IMR-90 (cell line): Measurements from ENCODE around the gene JADE2. TPM values are rescaled to one million over a fixed set of nuclear protein-coding genes. Genes with fewer than 3 reads are reported as not detected.

Experiments
- ATAC-seq: fragments of 200-7000 bp; cut with Tn5 transposase; 2 replicates; pipeline ENCODE4 v1.9.1; 2020; ENCODE audit warnings: low read depth, mild to moderate bottlenecking, moderate library complexity
- BruUV-seq: library from RNA; stranded (reverse); fragments of 400-500 nt; replicated peaks from 2 replicates; lab custom pipeline; 2021; lab: Mats Ljungman, UMichigan
- CTCF ChIA-PET: fragments of 300-600 bp; formaldehyde crosslinking; extraction: SDS; loops from one replicate; lab custom pipeline; 2021; ENCODE audit warnings: antibody characterized with exemption; lab: Yijun Ruan, JAX
- POLR2A ChIA-PET: fragments of 300-600 bp; sonication (Branson Sonifier 250); formaldehyde crosslinking; loops from one replicate; lab custom pipeline; 2022; ENCODE audit warnings: antibody characterized with exemption; ENCODE audit not compliant: unreplicated experiment; lab: Charles Lee
- DNase-seq: peaks from one replicate; pipeline ENCODE4 v3.0.0; 2013
- H2AFZ ChIP-seq: replicated peaks from 2 replicates; pipeline ENCODE3; 2013; ENCODE audit warnings: low read length, mild to moderate bottlenecking; ENCODE audit not compliant: poor library complexity
- H2AK5ac ChIP-seq: 2 replicates; pipeline ENCODE4 v1.6.1; 2013; ENCODE audit warnings: low read depth, low read length, inconsistent platforms
- H2AK9ac ChIP-seq: replicated peaks from 2 replicates; pipeline ENCODE3; 2013; ENCODE audit warnings: mild to moderate bottlenecking, low read depth, low read length, moderate library complexity; ENCODE audit not compliant: poor library complexity
- H2BK120ac ChIP-seq: 2 replicates; pipeline ENCODE4 v1.6.1; 2013; ENCODE audit warnings: low read depth, low read length, inconsistent platforms
- H2BK15ac ChIP-seq: 3 replicates; pipeline ENCODE4 v1.6.1; 2013; ENCODE audit warnings: low read depth, low read length, inconsistent platforms
- H2BK20ac ChIP-seq: 2 replicates; pipeline ENCODE4 v1.6.1; 2013; ENCODE audit warnings: low read depth, mild to moderate bottlenecking, inconsistent platforms, low read length, moderate library complexity
- H2BK5ac ChIP-seq: 2 replicates; pipeline ENCODE4 v1.6.1; 2013; ENCODE audit warnings: mild to moderate bottlenecking, low read depth, low read length, inconsistent platforms; ENCODE audit not compliant: poor library complexity, severe bottlenecking
- H3K14ac ChIP-seq: replicated peaks from 2 replicates; pipeline ENCODE4 v1.6.1; 2013; ENCODE audit warnings: low read depth, low read length, inconsistent platforms
- H3K18ac ChIP-seq: 2 replicates; pipeline ENCODE4 v1.6.1; 2013; ENCODE audit warnings: low read depth, low read length, control low read depth
- H3K23ac ChIP-seq: 2 replicates; pipeline ENCODE4 v1.6.1; 2013; ENCODE audit warnings: low read depth, low read length, inconsistent platforms
- H3K27ac ChIP-seq: 2 replicates; pipeline ENCODE4 v1.5.1; 2013; ENCODE audit warnings: mild to moderate bottlenecking, control low read depth, low read length; ENCODE audit not compliant: insufficient read depth
- H3K27me3 ChIP-seq: 2 replicates; pipeline ENCODE4 v1.6.1; 2013; ENCODE audit warnings: low read length; ENCODE audit not compliant: control insufficient read depth, insufficient read depth
- H3K36me3 ChIP-seq: 2 replicates; pipeline ENCODE4 v1.6.1; 2013; ENCODE audit warnings: low read length, mixed read lengths; ENCODE audit not compliant: control insufficient read depth, insufficient read depth
- H3K4ac ChIP-seq: 2 replicates; pipeline ENCODE4 v1.6.1; 2013; ENCODE audit warnings: low read depth, low read length, inconsistent platforms
- H3K4me1 ChIP-seq: 2 replicates; pipeline ENCODE4 v1.6.1; 2013; ENCODE audit warnings: low read length, mixed read lengths; ENCODE audit not compliant: control insufficient read depth, insufficient read depth
- H3K4me2 ChIP-seq: 2 replicates; pipeline ENCODE4 v1.6.1; 2013; ENCODE audit warnings: low read depth, mild to moderate bottlenecking, control low read depth, low read length, moderate library complexity
- H3K4me3 ChIP-seq: 2 replicates; pipeline ENCODE4 v1.5.1; 2013; ENCODE audit warnings: low read depth, mild to moderate bottlenecking, control low read depth, low read length, moderate library complexity; ENCODE audit not compliant: insufficient read depth
- H3K56ac ChIP-seq: 2 replicates; pipeline ENCODE4 v1.6.1; 2013; ENCODE audit warnings: low read length, inconsistent platforms; ENCODE audit not compliant: insufficient read depth; ENCODE audit errors: extremely low read depth
- H3K79me1 ChIP-seq, 2 experiments: 2 replicates each; pipeline ENCODE4 v1.6.1; 2013; ENCODE audit warnings: low read length in 2 of 2, inconsistent platforms in 1 of 2, low read depth in 1 of 2
- H3K9ac ChIP-seq: 2 replicates; pipeline ENCODE4 v1.6.1; 2013; ENCODE audit warnings: low read depth, low read length, control low read depth
- H3K9me1 ChIP-seq: 2 replicates; pipeline ENCODE4 v1.6.1; 2013; ENCODE audit warnings: low read length, inconsistent platforms; ENCODE audit not compliant: insufficient read depth
- H3K9me3 ChIP-seq: 2 replicates; pipeline ENCODE4 v1.6.1; 2013; ENCODE audit warnings: low read length; ENCODE audit not compliant: control insufficient read depth, insufficient read depth
- H4K20me1 ChIP-seq: 2 replicates; pipeline ENCODE4 v1.6.1; 2013; ENCODE audit warnings: low read length, inconsistent platforms; ENCODE audit not compliant: insufficient read depth
- H4K5ac ChIP-seq: 2 replicates; pipeline ENCODE4 v1.6.1; 2013; ENCODE audit warnings: mild to moderate bottlenecking, low read depth, low read length, control low read depth
- H4K8ac ChIP-seq, 2 experiments: 2 replicates each; pipeline ENCODE4 v1.6.1; 2013; ENCODE audit warnings: low read depth in 2 of 2, low read length in 2 of 2, control low read depth in 1 of 2, inconsistent platforms in 1 of 2
- H4K91ac ChIP-seq: 2 replicates; pipeline ENCODE4 v1.6.1; 2013; ENCODE audit warnings: low read depth, low read length, inconsistent platforms; ENCODE audit not compliant: insufficient read depth
- CEBPB ChIP-seq: IDR thresholded peaks from 2 replicates; pipeline ENCODE4 v1.6.1; 2012; ENCODE audit warnings: low read depth, low read length, improper control_type of control experiment
- FOS ChIP-seq: fragments of 150-350 bp; IDR thresholded peaks from 2 replicates; pipeline ENCODE4 v1.6.1; 2016; ENCODE audit warnings: low read depth, low read length
- MXI1 ChIP-seq: IDR thresholded peaks from 2 replicates; pipeline ENCODE4 v1.6.1; 2012; ENCODE audit warnings: low read depth, mild to moderate bottlenecking, low read length, moderate library complexity, borderline replicate concordance
- RFX5 ChIP-seq: IDR thresholded peaks from 2 replicates; pipeline ENCODE4 v1.8.0; 2012; ENCODE audit warnings: low read depth, mild to moderate bottlenecking, low read length, moderate library complexity
- WGBS, 2 experiments: methylation state at CpG; one replicate each; pipeline versions ENCODE4 v1.1.5 to v1.1.7; 2013; ENCODE audit warnings: missing lambda C conversion rate in 2 of 2; ENCODE audit not compliant: insufficient read length in 1 of 2; ENCODE audit errors: extremely low coverage in 2 of 2; 5-methylcytosine and 5-hydroxymethylcytosine counted together
- dilution Hi-C: fragments of 300-500 bp; cut with HindIII; formaldehyde crosslinking; loops from one replicate; pipeline ENCODE4 v1.14.3; 2018; ENCODE audit warnings: low sequenced_read_pairs; ENCODE audit not compliant: unreplicated experiment
- in situ Hi-C: fragments of 300-500 bp; cut with MboI; formaldehyde crosslinking; loops from 3 replicates; pipeline ENCODE4 v1.14.3; 2019; ENCODE audit warnings: low sequenced_read_pairs, inconsistent platforms, mixed read lengths
- intact Hi-C: fragments of 100-400 bp; cut with micrococcal nuclease; formaldehyde crosslinking; loops from 2 replicates; pipeline ENCODE4 v1.10.0; 2022
- polyA plus RNA-seq, 3 experiments: library from polyadenylated mRNA; depleted of rRNA; stranded (reverse); fragments of >200 nt; gene quantifications; 2 replicates each; pipeline ENCODE4 v1.2.3, GENCODE V29; 2012; ENCODE audit warnings: low replicate concordance in 1 of 3
- total RNA-seq: library from RNA; depleted of rRNA; stranded (reverse); fragments of >200 nt; gene quantifications from 2 replicates; pipeline ENCODE4 v1.2.3, GENCODE V29; 2012
- TF ChIP-seq, protein P1 (sequence below): fragments of 150-350 bp; IDR thresholded peaks from 2 replicates; pipeline ENCODE4 v1.6.1; 2016; ENCODE audit warnings: low read depth, mild to moderate bottlenecking, low read length, moderate library complexity, borderline replicate concordance
- TF ChIP-seq, protein P2 (sequence below): fragments of 150-350 bp; IDR thresholded peaks from 2 replicates; pipeline ENCODE4 v1.6.1; 2017; ENCODE audit warnings: mild to moderate bottlenecking, antibody characterized with exemption, low read length, low read depth

Gene JADE2
- total and polyA plus RNA-seq, 2 of the 4 experiments (the other 2 are of a cell fraction), result 13.3 to 14.9 TPM

DNA sequence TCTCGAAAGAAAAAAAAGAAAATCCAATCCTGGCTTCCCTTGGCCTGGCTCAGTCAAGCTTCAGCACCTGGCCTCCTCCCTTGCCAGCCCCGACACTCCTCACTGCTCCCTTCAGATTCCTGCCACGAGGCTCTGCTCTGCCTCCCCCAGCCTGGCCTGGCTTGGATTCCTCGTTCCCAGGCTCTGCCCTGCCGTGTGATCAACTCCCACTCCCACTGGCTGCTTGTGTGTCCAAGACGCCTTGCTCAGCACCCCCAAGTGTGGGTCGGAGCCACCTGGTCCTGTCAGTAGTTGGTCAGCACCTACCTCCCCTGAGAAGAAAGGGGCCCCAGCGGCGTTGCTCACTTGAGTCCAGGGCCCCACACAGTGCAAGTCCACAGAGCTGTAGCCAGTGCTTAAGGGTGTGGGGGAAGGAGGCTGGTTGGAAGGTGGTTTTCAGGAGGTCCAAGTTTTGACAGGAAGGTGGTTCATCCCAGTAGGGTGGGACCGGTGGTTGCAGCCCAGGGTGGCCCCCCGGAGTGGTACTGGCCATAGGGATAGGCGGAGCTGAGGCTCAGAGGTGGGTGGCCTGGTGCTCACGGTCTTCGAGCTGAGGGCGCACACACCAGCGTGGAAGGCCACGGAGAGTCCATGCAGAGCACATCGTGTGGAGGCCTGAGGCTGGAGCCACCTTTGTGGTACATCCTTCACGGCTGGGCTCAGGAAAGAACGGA, 46.4 kb downstream of the JADE2 start:
- no peak overlapping the region for H3K9ac ChIP-seq
- peaks cover 20% of the 10 kb centered on the region for H3K4me1 ChIP-seq
- no peak overlapping the region for H3K27ac ChIP-seq
- no peak overlapping the region for H3K4ac ChIP-seq
- dilution Hi-C loops (no loop called here), in situ Hi-C loops (no loop called here), intact Hi-C loops (no loop called here)
- H3K56ac ChIP-seq, result no peak overlapping the region
- ChIA-PET POLR2A (no interaction called here), CTCF (no interaction called here)
- no peak overlapping the region for H3K4me2 ChIP-seq
- peaks cover 3 to 49% of the 10 kb centered on the region in 2 experiments; a peak in 2 of 4 replicates for H3K79me1 ChIP-seq
- no peak overlapping the region for H4K5ac ChIP-seq
- H3K4me3 ChIP-seq, result no peak overlapping the region
- no peak overlapping the region for H2BK20ac ChIP-seq
- no peak overlapping the region for H3K18ac ChIP-seq
- no peak overlapping the region for H2AFZ ChIP-seq
- ATAC-seq (no peak), DNase-seq (no peak)
- H4K91ac ChIP-seq, result no peak overlapping the region
- H2BK5ac ChIP-seq, result no peak overlapping the region
- no peaks in the 10 kb centered on the region for H3K27me3 ChIP-seq
- H3K23ac ChIP-seq, result no peak overlapping the region
- peaks cover 27% of the 10 kb centered on the region for H3K9me1 ChIP-seq
- no peak overlapping the region for H4K8ac ChIP-seq
- BruUV-seq, result no TSS peak
- no peak overlapping the region for H2AK9ac ChIP-seq
- peaks cover 6% of the 10 kb centered on the region for H4K20me1 ChIP-seq
- TF ChIP-seq RFX5 (no peak), FOS (no peak), CEBPB (no peak), MXI1 (no peak)
- TF ChIP-seq, protein P1, sequence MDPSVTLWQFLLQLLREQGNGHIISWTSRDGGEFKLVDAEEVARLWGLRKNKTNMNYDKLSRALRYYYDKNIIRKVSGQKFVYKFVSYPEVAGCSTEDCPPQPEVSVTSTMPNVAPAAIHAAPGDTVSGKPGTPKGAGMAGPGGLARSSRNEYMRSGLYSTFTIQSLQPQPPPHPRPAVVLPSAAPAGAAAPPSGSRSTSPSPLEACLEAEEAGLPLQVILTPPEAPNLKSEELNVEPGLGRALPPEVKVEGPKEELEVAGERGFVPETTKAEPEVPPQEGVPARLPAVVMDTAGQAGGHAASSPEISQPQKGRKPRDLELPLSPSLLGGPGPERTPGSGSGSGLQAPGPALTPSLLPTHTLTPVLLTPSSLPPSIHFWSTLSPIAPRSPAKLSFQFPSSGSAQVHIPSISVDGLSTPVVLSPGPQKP, result no peak
- TF ChIP-seq, protein P2, sequence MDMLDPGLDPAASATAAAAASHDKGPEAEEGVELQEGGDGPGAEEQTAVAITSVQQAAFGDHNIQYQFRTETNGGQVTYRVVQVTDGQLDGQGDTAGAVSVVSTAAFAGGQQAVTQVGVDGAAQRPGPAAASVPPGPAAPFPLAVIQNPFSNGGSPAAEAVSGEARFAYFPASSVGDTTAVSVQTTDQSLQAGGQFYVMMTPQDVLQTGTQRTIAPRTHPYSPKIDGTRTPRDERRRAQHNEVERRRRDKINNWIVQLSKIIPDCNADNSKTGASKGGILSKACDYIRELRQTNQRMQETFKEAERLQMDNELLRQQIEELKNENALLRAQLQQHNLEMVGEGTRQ, result no peak
- 99% methylated on average over 11 of the region's 20 CpGs; no CpG with 5 or more reads in 1 of the 2 experiments for WGBS, 2 experiments
- H3K14ac ChIP-seq, result no peak overlapping the region
- H2AK5ac ChIP-seq, result no peak overlapping the region
- H3K36me3 ChIP-seq, result peaks cover 71% of the 10 kb centered on the region
- no peak overlapping the region for H2BK15ac ChIP-seq
- H3K9me3 ChIP-seq, result no peaks in the 10 kb centered on the region
- no peak overlapping the region for H2BK120ac ChIP-seq
